GM18868 (cell line): Measurements from ENCODE around the gene ATP6V0E1.

Source experiments
- ATAC-seq: cut with Tn5 transposase; IDR thresholded peaks from one replicate; pipeline ENCODE4 v1.9.1; 2021; ENCODE audit warnings: mild to moderate bottlenecking, moderate library complexity; ENCODE audit not compliant: unreplicated experiment

The ATP6V0E1 gene

DNA sequence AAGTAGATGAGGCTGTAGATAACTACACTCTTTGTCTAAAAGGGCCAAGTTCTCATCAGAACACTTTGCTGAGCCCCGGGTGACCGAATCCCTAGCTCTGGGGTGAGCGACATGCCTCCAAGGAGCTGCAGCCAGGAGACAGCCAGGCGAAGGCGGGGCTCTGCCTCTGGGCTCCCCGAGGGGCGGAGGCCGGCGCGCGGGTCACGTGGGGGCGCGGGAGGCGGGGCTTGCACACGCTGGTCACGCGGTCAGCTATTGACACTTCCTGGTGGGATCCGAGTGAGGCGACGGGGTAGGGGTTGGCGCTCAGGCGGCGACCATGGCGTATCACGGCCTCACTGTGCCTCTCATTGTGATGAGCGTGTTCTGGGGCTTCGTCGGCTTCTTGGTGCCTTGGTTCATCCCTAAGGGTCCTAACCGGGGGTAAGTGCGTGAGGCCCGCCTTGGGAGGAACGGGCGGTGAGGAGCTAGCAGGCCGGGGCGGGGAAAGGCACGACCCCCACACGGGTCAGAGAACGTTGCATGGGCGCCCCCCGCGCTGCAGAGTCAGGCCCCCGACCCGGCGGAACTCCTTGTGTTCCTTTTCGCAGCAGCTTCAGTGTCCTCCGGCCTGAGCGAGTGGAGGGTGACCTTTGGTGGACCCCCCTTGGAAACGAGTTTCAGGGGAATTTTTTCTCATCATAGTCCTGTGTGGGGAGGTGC is at the start of gene ATP6V0E1:
Gene ATP6V0E1, plus strand, starts transcription at position 230 of the 702 bp plus-strand sequence. Its CDS starts 90 bp downstream, at position 320.
- peak; percentile 87 for ATAC-seq

- no peak for ATAC-seq
These were observed 48.5 kb upstream of the ATP6V0E1 start for GRCh38 chr5:172935096-172935495.

DNA sequence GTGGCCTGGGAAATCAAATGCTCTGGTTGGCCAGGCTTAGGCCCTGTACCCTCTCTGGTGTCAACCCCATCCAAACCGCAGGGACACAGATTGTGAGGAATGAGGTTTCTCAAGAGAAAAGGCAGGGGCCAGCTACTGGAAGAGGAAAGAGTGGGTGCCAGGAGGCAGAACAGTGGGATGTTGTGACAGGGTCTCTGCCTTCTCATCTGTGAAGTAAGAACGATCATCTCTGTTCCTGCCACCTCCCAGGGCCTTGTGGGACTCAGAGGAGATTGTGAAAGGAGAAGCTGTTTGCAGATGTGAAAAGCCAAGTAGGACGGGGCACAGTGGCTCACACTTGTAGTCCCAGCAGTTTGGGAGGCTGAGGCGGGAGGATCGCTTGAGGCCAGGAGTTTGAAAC is 47.2 kb upstream of the ATP6V0E1 start:
- ATAC-seq, result no peak

DNA sequence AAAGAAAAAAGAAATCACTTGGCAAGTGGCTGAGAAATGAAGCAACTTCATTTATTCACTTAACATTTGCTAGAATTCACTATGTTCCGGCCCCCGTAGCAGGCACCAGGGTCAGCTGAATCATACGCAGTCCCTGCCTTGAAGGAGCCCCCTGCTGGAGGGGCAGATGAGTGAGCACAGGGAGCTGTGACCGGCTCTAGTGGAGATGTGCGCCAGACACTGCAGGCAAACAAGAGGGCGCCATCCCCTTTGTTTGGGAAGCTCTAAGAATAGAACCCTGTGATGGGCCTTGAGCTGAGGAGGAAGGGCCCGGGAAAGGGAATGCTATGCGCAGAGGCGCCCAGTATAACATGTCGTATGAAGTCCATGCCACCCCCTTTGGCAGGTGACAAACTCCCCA is 44.5 kb upstream of the ATP6V0E1 start:
- ATAC-seq, result no peak

GRCh38 chr5:172939611-172940267 is 43.8 kb upstream of the ATP6V0E1 start:
- no peak for ATAC-seq

- ATAC-seq, result no peak
These were observed 43.1 kb upstream of the ATP6V0E1 start for GRCh38 chr5:172940268-172941066.

- ATAC-seq, result no peak
These were observed 42.5 kb upstream of the ATP6V0E1 start for GRCh38 chr5:172941067-172941516.

DNA sequence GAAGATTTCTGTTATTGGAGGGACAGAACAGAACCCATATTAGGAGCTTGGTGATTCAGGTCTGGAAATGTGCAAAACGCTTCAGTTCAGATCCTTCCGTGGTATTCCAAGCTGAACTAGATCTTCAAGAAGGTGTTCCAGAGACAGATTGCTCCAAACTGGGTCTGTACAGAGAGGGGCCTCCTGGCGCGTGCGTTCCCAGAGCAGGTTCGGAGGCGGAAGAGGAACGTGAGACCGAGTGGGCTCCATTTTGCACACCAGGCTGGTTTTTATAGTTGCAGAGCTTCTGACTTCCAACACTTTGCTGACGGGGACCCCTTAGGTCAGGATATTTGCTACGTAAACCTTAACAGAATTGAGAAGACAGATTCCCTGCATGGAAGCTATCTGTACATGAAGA is 41.0 kb upstream of the ATP6V0E1 start:
- ATAC-seq, result no peak

DNA sequence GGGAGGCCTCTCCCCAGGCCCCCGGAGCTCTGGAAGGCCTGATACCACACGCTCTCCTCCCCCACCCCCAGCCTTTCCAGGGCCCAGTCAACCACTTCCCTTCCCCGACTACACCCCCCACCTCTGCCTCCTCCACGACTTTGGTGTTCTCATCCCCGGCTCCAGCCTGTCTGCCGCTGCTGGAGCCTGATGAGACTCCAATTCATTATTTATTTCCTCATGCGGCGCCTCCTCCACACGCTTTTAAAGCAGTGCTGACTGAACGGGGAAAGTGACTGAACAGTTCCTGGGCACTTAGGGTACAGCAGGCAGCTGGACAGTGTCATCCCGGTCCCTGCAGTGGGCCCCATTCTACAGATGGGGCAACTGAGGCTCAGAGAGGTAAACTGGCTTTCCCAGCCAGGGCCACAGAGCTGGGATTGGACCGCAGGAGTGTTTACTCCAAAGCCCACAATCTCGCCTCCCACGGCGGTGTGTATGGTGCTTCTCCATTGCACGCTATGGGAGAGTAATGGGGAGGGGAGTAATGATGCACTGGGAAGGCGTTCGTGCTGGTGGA is 40.2 kb upstream of the ATP6V0E1 start:
- ATAC-seq, result no peak

- no peak for ATAC-seq
These were observed 39.7 kb upstream of the ATP6V0E1 start for GRCh38 chr5:172943906-172944305.

GRCh38 chr5:172944741-172945140 is 38.8 kb upstream of the ATP6V0E1 start:
- no peak for ATAC-seq

GRCh38 chr5:172945151-172945550 is 38.4 kb upstream of the ATP6V0E1 start:
- no peak for ATAC-seq

- no peak for ATAC-seq
These were observed 37.4 kb upstream of the ATP6V0E1 start for GRCh38 chr5:172946146-172946545.

DNA sequence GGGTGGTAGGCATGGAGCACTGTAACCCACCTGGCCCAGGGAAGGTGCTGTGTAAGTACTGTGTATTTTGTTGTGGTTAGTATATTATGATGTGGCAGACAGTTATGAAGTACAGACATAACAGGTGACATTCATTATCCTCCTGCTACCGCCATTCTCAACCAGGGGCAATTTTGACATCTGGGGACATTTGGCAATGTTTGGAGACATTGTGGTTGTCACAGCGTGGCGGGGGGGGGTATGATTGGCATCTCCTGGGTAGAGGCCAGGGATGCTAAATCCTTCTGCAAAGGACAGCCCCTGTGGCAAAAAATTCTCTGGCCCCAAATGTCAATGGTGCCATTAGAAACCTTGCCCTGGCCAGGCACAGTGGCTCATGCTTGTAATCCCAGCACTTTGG is 34.1 kb upstream of the ATP6V0E1 start:
- ATAC-seq, result no peak

- no peak for ATAC-seq
These were observed 33.2 kb upstream of the ATP6V0E1 start for GRCh38 chr5:172950176-172950965.

DNA sequence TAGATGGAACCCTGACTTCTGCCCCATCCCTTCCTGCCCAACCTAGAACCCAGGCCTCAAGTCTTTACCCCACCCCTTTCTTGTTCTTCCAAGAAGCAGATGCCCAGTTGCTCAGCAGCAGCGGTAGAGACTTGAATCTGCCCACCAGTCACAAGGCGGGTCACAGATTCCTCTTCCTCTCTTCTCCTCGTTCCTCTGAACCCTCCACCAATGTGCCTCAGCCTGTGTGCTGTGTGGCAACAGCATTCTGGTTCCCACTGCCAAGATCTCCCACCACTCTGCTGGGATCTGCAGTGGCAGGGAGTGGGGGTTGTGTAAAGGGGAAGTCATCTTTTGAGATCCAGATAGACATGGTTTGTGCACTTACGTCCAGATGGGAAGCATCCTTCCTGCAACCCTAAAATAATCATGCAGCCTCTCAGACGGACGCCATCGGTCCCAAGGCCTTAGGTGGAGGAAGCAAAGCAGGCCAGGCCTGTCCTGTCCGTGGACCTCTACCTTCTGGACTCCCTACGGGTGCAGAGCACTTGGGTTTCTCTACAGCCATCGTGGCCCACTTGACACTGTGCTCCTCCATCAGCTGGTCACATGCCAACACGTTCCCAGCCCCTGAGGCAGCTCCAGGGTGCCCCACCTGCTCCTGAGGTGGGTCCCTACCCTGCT is 32.1 kb upstream of the ATP6V0E1 start:
- ATAC-seq, result no peak

GRCh38 chr5:172952034-172952511 is 31.5 kb upstream of the ATP6V0E1 start:
- no peak for ATAC-seq

GRCh38 chr5:172953776-172954675 is 29.5 kb upstream of the ATP6V0E1 start:
- ATAC-seq, result no peak

DNA sequence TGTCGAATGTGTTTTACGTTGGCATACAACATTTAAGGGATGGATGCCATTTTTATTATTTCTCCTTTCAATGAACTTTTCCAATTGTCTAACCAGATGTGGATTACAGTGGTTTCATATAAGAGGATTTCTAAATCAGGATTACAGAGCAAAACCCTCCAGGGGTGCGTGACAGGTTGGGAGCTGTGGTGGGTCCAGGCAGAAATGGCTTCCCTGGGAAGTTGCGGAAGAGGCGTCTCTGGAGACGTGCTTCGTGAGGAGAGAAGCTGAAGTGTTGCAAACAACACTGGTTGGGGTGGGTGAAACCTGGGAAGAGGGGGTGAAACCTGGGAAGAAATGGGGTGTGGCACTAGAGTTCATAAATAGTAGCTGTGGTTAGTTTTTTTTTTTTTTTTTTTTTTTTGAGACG is 28.8 kb upstream of the ATP6V0E1 start:
- no peak for ATAC-seq
